Stimulated activated memory B cell treated with anti-CD40 and anti-IgM and Interleukin-4, amounts not matched to agents 10 μg/mL and 1 μg/mL and 100 μg/mL, for 72 hours (primary cell): ENCODE measurements around the gene TANGO6.

Experiments
- ATAC-seq: fragments of 150-1000 bp; cut with Tn5 transposase; 2 replicates; pipeline ENCODE4 v1.10.0; 2021
- H3K27ac Mint-ChIP-seq: one replicate; pipeline ENCODE4 v1.8.0; 2022; ENCODE audit warnings: mild to moderate bottlenecking, mixed read lengths
- H3K27me3 Mint-ChIP-seq: one replicate; pipeline ENCODE4 v1.8.0; 2022; ENCODE audit warnings: mixed read lengths
- H3K36me3 Mint-ChIP-seq: one replicate; pipeline ENCODE4 v1.8.0; 2022; ENCODE audit warnings: mixed read lengths
- H3K4me1 Mint-ChIP-seq: one replicate; pipeline ENCODE4 v1.8.0; 2022; ENCODE audit warnings: mixed read lengths
- H3K4me3 Mint-ChIP-seq: one replicate; pipeline ENCODE4 v1.8.0; 2022; ENCODE audit warnings: mild to moderate bottlenecking, moderate library complexity, mixed read lengths
- H3K9me3 Mint-ChIP-seq: one replicate; pipeline ENCODE4 v1.8.0; 2022; ENCODE audit warnings: mixed read lengths

TANGO6 gene

GRCh38 chr16:68889508-68890150, 46.3 kb downstream of the TANGO6 start:
- ATAC-seq: no peak
- H3K9me3 Mint-ChIP-seq: no peaks in the 10 kb centered on the region
- no peak overlapping the region for H3K4me3 Mint-ChIP-seq
- H3K27ac Mint-ChIP-seq: no peak overlapping the region
- H3K27me3 Mint-ChIP-seq: no peaks in the 10 kb centered on the region
- H3K36me3 Mint-ChIP-seq: peaks cover 44% of the 10 kb centered on the region
- H3K4me1 Mint-ChIP-seq: no peaks in the 10 kb centered on the region

DNA sequence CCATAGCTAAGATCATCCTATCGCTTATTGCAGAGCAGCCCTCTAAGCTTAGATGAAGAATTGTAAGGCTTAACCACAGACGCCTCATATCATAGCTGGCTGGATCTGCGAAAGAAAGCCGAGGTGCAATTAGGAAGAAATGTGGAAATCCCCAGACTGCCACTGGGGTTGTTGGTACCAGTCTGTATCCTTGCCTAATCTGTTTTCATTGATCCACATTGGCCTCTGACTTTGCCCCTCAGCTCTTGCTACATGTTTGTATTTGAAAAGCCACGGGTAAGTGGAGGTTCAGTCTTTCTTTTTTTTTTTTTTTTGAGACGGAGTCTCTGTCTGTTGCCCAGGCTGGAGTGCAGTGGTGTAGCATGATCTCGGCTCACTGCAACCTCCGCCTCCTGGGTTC, 48.9 kb downstream of the TANGO6 start:
- no peaks in the 10 kb centered on the region for H3K9me3 Mint-ChIP-seq
- H3K27ac Mint-ChIP-seq: no peak overlapping the region
- ATAC-seq: no peak
- H3K27me3 Mint-ChIP-seq: no peaks in the 10 kb centered on the region
- no peaks in the 10 kb centered on the region for H3K4me1 Mint-ChIP-seq
- H3K36me3 Mint-ChIP-seq: peaks cover 20% of the 10 kb centered on the region
- H3K4me3 Mint-ChIP-seq: no peak overlapping the region

- no peak for ATAC-seq
- no peak overlapping the region for H3K27ac Mint-ChIP-seq
- H3K4me3 Mint-ChIP-seq: no peak overlapping the region
- no peaks in the 10 kb centered on the region for H3K4me1 Mint-ChIP-seq
- H3K27me3 Mint-ChIP-seq: no peaks in the 10 kb centered on the region
- peaks cover 13% of the 10 kb centered on the region for H3K36me3 Mint-ChIP-seq
- no peaks in the 10 kb centered on the region for H3K9me3 Mint-ChIP-seq
Measured at GRCh38 chr16:68892898-68893297, 49.6 kb downstream of the TANGO6 start.

GRCh38 chr16:68893710-68894705, 50.7 kb downstream of the TANGO6 start:
- Mint-ChIP-seq H3K4me3 (no peak overlapping the region), H3K9me3 (no peaks in the 10 kb centered on the region), H3K36me3 (peaks cover 12% of the 10 kb centered on the region), H3K27me3 (no peaks in the 10 kb centered on the region), H3K27ac (no peak overlapping the region), H3K4me1 (no peaks in the 10 kb centered on the region)
- ATAC-seq: no peak

GRCh38 chr16:68894714-68895113, 51.4 kb downstream of the TANGO6 start:
- ATAC-seq: no peak
- Mint-ChIP-seq H3K36me3 (peaks cover 17% of the 10 kb centered on the region), H3K9me3 (no peaks in the 10 kb centered on the region), H3K27ac (no peak overlapping the region), H3K4me1 (no peaks in the 10 kb centered on the region), H3K27me3 (no peaks in the 10 kb centered on the region), H3K4me3 (no peak overlapping the region)

- H3K36me3 Mint-ChIP-seq: peaks cover 18% of the 10 kb centered on the region
- ATAC-seq: no peak
Measured at GRCh38 chr16:68898026-68898425, 54.7 kb downstream of the TANGO6 start.

GRCh38 chr16:68900009-68900408, 56.7 kb downstream of the TANGO6 start:
- H3K4me1 Mint-ChIP-seq: no peaks in the 10 kb centered on the region
- H3K4me3 Mint-ChIP-seq: no peak overlapping the region
- H3K27ac Mint-ChIP-seq: no peak overlapping the region
- no peaks in the 10 kb centered on the region for H3K27me3 Mint-ChIP-seq
- H3K36me3 Mint-ChIP-seq: peaks cover 16% of the 10 kb centered on the region
- no peak for ATAC-seq
- H3K9me3 Mint-ChIP-seq: no peaks in the 10 kb centered on the region

More at GRCh38 chr16:68898026-68898425, 54.7 kb downstream of the TANGO6 start:
- Mint-ChIP-seq H3K9me3 (no peaks in the 10 kb centered on the region), H3K27me3 (no peaks in the 10 kb centered on the region), H3K4me1 (no peaks in the 10 kb centered on the region), H3K27ac (no peak overlapping the region), H3K4me3 (no peak overlapping the region)

DNA sequence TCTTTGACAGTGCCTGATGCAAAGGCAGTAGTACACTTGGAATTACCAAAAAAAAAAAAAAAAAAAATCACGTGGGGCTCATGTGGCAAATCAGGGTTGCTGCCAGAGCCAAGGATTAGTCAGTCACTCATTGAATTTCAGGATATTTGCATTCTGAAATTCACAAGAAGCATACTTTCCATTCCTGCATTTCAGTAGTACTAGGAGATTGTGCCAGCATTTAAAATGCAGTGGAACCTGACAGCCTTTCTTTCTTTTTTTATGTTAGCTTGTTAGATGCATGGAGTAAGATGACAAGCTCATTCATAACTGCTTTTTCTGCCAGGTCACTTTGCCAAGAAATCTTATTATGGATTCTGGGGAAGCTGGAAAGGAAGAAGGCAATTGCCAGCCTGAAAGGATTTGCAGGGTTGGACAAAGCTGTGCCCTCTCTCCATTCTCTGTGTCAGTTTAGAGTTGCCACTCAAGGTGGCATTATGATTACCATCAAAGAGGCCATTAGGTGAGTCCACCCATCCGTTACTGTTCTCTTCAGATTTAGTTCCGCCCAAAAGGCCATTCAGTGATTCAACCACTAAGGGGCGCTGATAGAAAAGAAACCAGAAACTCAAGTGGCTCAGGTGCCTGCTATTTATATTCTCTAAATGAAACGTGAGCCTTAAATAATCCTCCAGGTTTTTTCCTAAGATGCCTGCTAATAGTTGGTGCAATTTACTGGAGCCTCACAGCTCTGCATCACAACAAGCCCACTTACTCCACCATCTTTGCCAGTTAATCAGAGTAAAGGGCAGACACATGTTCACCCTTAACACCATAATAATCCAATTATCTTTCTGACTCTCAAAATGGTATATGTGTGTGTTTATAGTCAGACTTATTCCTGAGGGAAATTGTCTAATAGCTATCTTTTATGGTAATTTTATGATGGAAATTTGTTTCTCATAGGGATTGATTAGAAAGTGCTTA, 59.0 kb downstream of the TANGO6 start:
- H3K9me3 Mint-ChIP-seq: no peaks in the 10 kb centered on the region
- H3K27me3 Mint-ChIP-seq: no peaks in the 10 kb centered on the region
- no peak overlapping the region for H3K4me3 Mint-ChIP-seq
- no peaks in the 10 kb centered on the region for H3K4me1 Mint-ChIP-seq
- H3K36me3 Mint-ChIP-seq: peaks cover 22% of the 10 kb centered on the region
- ATAC-seq: no peak
- H3K27ac Mint-ChIP-seq: no peak overlapping the region

GRCh38 chr16:68902969-68903345, 59.6 kb downstream of the TANGO6 start:
- Mint-ChIP-seq H3K4me3 (no peak overlapping the region), H3K27ac (no peak overlapping the region), H3K36me3 (peaks cover 24% of the 10 kb centered on the region), H3K4me1 (no peaks in the 10 kb centered on the region), H3K9me3 (no peaks in the 10 kb centered on the region), H3K27me3 (no peaks in the 10 kb centered on the region)
- no peak for ATAC-seq

- Mint-ChIP-seq H3K4me1 (no peaks in the 10 kb centered on the region), H3K27ac (no peak overlapping the region), H3K36me3 (peaks cover 29% of the 10 kb centered on the region), H3K4me3 (no peak overlapping the region), H3K9me3 (no peaks in the 10 kb centered on the region), H3K27me3 (no peaks in the 10 kb centered on the region)
- ATAC-seq: no peak
Measured at GRCh38 chr16:68907297-68907696, 64.0 kb downstream of the TANGO6 start.

- Mint-ChIP-seq H3K27ac (no peak overlapping the region), H3K36me3 (peaks cover 32% of the 10 kb centered on the region), H3K4me1 (no peaks in the 10 kb centered on the region), H3K4me3 (no peak overlapping the region), H3K27me3 (no peaks in the 10 kb centered on the region), H3K9me3 (no peaks in the 10 kb centered on the region)
- ATAC-seq: no peak
Measured at GRCh38 chr16:68907781-68908181, 64.5 kb downstream of the TANGO6 start.

DNA sequence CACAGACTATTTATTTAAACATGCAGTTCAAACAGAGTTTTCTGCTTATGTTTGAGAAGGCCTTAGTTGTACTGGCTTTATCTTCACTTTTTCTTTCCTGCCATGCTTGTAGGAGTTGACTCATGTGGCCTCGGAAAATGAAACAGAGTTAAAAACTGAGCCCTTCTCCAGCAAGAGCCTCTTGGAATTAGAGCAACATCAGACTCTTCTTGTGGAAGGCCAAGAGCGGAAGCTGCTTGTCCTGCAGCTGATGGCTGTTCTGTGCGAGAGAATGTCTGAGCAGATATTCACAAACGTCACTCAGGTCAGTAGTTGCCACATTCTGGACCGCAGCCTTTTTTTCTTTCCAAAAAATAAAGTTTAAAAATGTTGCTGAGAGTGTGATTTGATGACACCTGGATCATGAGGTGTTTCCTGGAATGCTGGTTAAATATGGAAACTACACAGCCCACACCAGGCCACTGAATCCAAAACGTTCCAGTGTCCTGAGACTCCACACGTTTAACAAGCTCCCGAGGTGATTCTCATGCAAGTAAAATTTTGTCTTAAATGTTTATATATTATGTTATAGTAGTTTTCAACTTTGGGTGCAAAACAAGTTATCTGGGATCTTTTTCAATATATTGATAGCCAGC, 65.9 kb downstream of the TANGO6 start:
- no peak overlapping the region for H3K27ac Mint-ChIP-seq
- ATAC-seq: no peak
- no peak overlapping the region for H3K4me3 Mint-ChIP-seq
- H3K36me3 Mint-ChIP-seq: peaks cover 32% of the 10 kb centered on the region
- no peaks in the 10 kb centered on the region for H3K4me1 Mint-ChIP-seq
- H3K27me3 Mint-ChIP-seq: no peaks in the 10 kb centered on the region
- no peaks in the 10 kb centered on the region for H3K9me3 Mint-ChIP-seq

GRCh38 chr16:68910051-68910450, 66.7 kb downstream of the TANGO6 start:
- ATAC-seq: no peak
- Mint-ChIP-seq H3K27me3 (no peaks in the 10 kb centered on the region), H3K4me1 (no peaks in the 10 kb centered on the region), H3K36me3 (peaks cover 32% of the 10 kb centered on the region), H3K9me3 (no peaks in the 10 kb centered on the region), H3K27ac (no peak overlapping the region), H3K4me3 (no peak overlapping the region)

GRCh38 chr16:68915589-68915988, 72.3 kb downstream of the TANGO6 start:
- Mint-ChIP-seq H3K36me3 (peaks cover 43% of the 10 kb centered on the region), H3K9me3 (no peaks in the 10 kb centered on the region), H3K27me3 (no peaks in the 10 kb centered on the region), H3K27ac (no peak overlapping the region), H3K4me1 (no peaks in the 10 kb centered on the region), H3K4me3 (no peak overlapping the region)
- no peak for ATAC-seq

DNA sequence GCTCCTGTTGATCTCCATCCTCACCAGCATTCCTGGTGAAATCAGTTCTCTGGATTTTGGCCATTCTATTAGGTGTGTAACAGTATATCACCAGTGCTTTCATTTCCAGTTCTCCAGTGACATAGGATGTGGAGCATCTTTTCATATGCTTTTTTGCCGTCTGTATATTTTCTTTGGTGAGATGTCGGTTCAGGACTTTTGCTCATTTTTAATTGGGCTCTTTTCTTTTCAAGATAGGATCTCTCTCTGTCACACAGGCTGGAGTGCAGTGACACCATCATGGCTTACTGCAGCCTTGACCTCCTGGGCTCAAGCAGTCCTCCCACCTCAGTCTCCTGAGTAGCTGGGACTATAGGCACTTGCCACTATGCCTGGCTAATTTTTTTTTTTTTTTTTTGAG, 74.2 kb downstream of the TANGO6 start:
- Mint-ChIP-seq H3K27me3 (no peaks in the 10 kb centered on the region), H3K27ac (no peak overlapping the region), H3K4me3 (no peak overlapping the region), H3K36me3 (peaks cover 42% of the 10 kb centered on the region), H3K9me3 (no peaks in the 10 kb centered on the region), H3K4me1 (no peaks in the 10 kb centered on the region)
- no peak for ATAC-seq
